ENCODE data around the gene SLC16A10. TPM values are rescaled to one million over a fixed set of nuclear protein-coding genes. Genes with fewer than 3 reads are reported as not detected.

SLC16A10 gene
- total and polyA plus RNA-seq, 2 experiments from 2014 or later, result 19.9 to 34.1 TPM

DNA sequence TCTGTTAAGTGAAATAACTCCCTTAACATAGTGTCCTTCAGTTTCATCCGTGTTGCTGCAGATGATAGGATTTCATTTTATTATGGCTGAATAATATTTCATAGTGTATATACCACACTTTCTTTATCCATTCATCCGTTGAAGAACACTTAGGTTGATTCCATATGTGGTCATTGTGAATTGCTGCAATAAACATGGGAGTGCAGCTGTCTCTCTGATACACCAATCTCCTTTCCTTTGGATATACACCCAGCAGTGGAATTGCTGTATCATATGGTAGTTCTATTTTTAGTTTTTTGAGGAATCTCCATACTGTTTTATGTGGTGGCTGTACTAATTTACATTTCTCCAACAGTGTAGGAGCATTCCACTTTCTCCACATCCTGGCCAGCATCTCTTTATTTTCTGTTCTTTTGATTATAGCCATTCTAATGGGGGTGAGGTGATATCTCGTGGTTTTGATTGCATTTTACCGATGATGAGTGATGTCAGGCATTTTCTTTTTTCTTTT, 193.2 kb downstream of the SLC16A10 start:
- Histone ChIP-seq H3K27ac (no peak overlapping the region), H3K79me2 (peaks cover 21% of the 10 kb centered on the region), H3K27me3 (no peaks in the 10 kb centered on the region), H3K4me2 (no peak overlapping the region), H3K4me3 (no peak overlapping the region), H3K4me1 (ENCODE audit: insufficient read depth) (peaks cover 24% of the 10 kb centered on the region), H4K20me1 (ENCODE audit: insufficient read depth, poor library complexity, severe bottlenecking) (no peaks in the 10 kb centered on the region), H2AFZ (no peak overlapping the region), H3K9me3 (ENCODE audit: low read depth) (no peaks in the 10 kb centered on the region), H3K36me3 (replicated peaks; ENCODE audit: insufficient read depth, low read depth) (no peaks in the 10 kb centered on the region), H3K9me2 (replicated peaks; ENCODE audit: insufficient read depth) (no peaks in the 10 kb centered on the region)
- TF ChIP-seq, protein P1, sequence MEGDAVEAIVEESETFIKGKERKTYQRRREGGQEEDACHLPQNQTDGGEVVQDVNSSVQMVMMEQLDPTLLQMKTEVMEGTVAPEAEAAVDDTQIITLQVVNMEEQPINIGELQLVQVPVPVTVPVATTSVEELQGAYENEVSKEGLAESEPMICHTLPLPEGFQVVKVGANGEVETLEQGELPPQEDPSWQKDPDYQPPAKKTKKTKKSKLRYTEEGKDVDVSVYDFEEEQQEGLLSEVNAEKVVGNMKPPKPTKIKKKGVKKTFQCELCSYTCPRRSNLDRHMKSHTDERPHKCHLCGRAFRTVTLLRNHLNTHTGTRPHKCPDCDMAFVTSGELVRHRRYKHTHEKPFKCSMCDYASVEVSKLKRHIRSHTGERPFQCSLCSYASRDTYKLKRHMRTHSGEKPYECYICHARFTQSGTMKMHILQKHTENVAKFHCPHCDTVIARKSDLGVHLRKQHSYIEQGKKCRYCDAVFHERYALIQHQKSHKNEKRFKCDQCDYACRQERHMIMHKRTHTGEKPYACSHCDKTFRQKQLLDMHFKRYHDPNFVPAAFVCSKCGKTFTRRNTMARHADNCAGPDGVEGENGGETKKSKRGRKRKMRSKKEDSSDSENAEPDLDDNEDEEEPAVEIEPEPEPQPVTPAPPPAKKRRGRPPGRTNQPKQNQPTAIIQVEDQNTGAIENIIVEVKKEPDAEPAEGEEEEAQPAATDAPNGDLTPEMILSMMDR (IDR thresholded peaks at IDR 0.05; ENCODE audit: poor library complexity), result no peak
- TF ChIP-seq EZH2 (IDR thresholded peaks at IDR 0.05; ENCODE audit: borderline replicate concordance) (no peak), EZH2phosphoT487 (IDR thresholded peaks at IDR 0.05; ENCODE audit: low read depth, severe bottlenecking, unreplicated experiment) (no peak)
- WGBS (ENCODE audit: low lambda C conversion rate, missing lambda C conversion rate), result 96% methylated on average over 4 of the region's 4 CpGs
- DNase-seq (ENCODE audit: low spot score), result no peak

Small RNAs within 50 kb of the gene (small RNA-seq; reads per million reads assigned to genes)
- gene RNU6-960P, result not detected

Other genes starting within 250 kb of the SLC16A10 start
- 106 and 108 TPM in 2 replicates for gene AMD1, start 212.7 kb upstream of the SLC16A10 start, total RNA-seq
- 38.5 and 42.7 TPM in 2 replicates for gene AMD1, start 212.7 kb upstream of the SLC16A10 start, polyA plus RNA-seq
- gene GTF3C6, start 128.8 kb upstream of the SLC16A10 start, total RNA-seq, result 63.1 and 70.8 TPM in 2 replicates
- 106 and 113 TPM in 2 replicates for gene GTF3C6, start 128.8 kb upstream of the SLC16A10 start, polyA plus RNA-seq
- gene RPF2, start 105.5 kb upstream of the SLC16A10 start, total RNA-seq, result 30.1 and 34.7 TPM in 2 replicates
- gene RPF2, start 105.5 kb upstream of the SLC16A10 start, polyA plus RNA-seq, result 20.3 and 23.7 TPM in 2 replicates